H1 (cell line): ENCODE measurements around the gene ITPK1. TPM values are rescaled to one million over a fixed set of nuclear protein-coding genes. Genes with fewer than 3 reads are reported as not detected.

Experiments
- CTCF ChIA-PET: fragments of 300-600 bp; sonication (Branson Sonifier 250); formaldehyde crosslinking; loops from one replicate; lab custom pipeline; 2021; ENCODE audit not compliant: partially characterized antibody; lab: Charles Lee
- POLR2A ChIA-PET: fragments of 300-600 bp; sonication (Branson Sonifier 250); formaldehyde crosslinking; loops from one replicate; lab custom pipeline; 2021; ENCODE audit warnings: inconsistent platforms; ENCODE audit not compliant: partially characterized antibody; lab: Charles Lee
- DNase-seq, 2 experiments: peaks; one replicate each; pipeline versions ENCODE4 v3.0.0 to v3.0.0-alpha.2; 2010 to 2022; ENCODE audit warnings: low spot score in 2 of 2, low read depth in 1 of 2, mixed read lengths in 1 of 2
- FAIRE-seq: peaks from 2 replicates; lab custom pipeline; 2011; peaks lifted over from hg19 to GRCh38; lab: Jason Lieb, UNC
- H2AFZ ChIP-seq: 2 replicates; pipeline ENCODE4 v1.8.1; 2012; ENCODE audit warnings: low read length, inconsistent platforms
- H2AK5ac ChIP-seq: 2 replicates; pipeline ENCODE4 v1.6.1; 2013; ENCODE audit warnings: low read depth, low read length
- H2BK120ac ChIP-seq: replicated peaks from 2 replicates; pipeline ENCODE3; 2013; ENCODE audit warnings: low read depth, low read length, inconsistent platforms
- H2BK12ac ChIP-seq: 2 replicates; pipeline ENCODE4 v1.6.1; 2013; ENCODE audit warnings: low read depth, low read length
- H2BK15ac ChIP-seq: 2 replicates; pipeline ENCODE4 v1.6.1; 2013; ENCODE audit warnings: low read length
- H2BK20ac ChIP-seq: 2 replicates; pipeline ENCODE4 v1.6.1; 2013; ENCODE audit warnings: low read length
- H2BK5ac ChIP-seq: 2 replicates; pipeline ENCODE4 v1.6.1; 2013; ENCODE audit warnings: low read depth, low read length
- H3K14ac ChIP-seq: 2 replicates; pipeline ENCODE4 v1.6.1; 2013; ENCODE audit warnings: inconsistent platforms; ENCODE audit not compliant: insufficient read length
- H3K18ac ChIP-seq: 2 replicates; pipeline ENCODE4 v1.6.1; 2013; ENCODE audit warnings: low read length; ENCODE audit errors: extremely low read depth
- H3K23ac ChIP-seq: 2 replicates; pipeline ENCODE4 v1.6.1; 2013; ENCODE audit warnings: inconsistent platforms; ENCODE audit not compliant: insufficient read length
- H3K23me2 ChIP-seq: 2 replicates; pipeline ENCODE4 v1.6.1; 2013; ENCODE audit warnings: low read depth, low read length
- H3K27ac ChIP-seq: 2 replicates; pipeline ENCODE4 v1.6.1; 2011; ENCODE audit warnings: low read depth, low read length, inconsistent platforms
- H3K27me3 ChIP-seq, 4 experiments: replicated peaks in 1 of 4; 1 replicate in 1 of 4; 2 replicates in 3 of 4; pipeline versions ENCODE4 v1.6.1 to v1.8.1; 2011 to 2013; ENCODE audit warnings: low read length in 3 of 4, mild to moderate bottlenecking in 3 of 4, inconsistent platforms in 2 of 4, mixed read lengths in 2 of 4, moderate library complexity in 1 of 4; ENCODE audit not compliant: control insufficient read depth in 3 of 4, insufficient read depth in 3 of 4; ENCODE audit errors: extremely low read depth in 1 of 4
- H3K36me3 ChIP-seq, 4 experiments: 2 replicates each; pipeline versions ENCODE4 v1.6.1 to v1.8.1; 2011 to 2013; ENCODE audit warnings: mild to moderate bottlenecking in 4 of 4, low read length in 3 of 4, moderate library complexity in 2 of 4, control low read depth in 1 of 4, inconsistent platforms in 1 of 4; ENCODE audit not compliant: insufficient read depth in 4 of 4, control insufficient read depth in 2 of 4
- H3K4ac ChIP-seq: replicated peaks from 2 replicates; pipeline ENCODE3; 2013; ENCODE audit warnings: low read length, low read depth, mixed read lengths, inconsistent platforms; ENCODE audit not compliant: insufficient read length
- H3K4me1 ChIP-seq, 4 experiments: replicated peaks in 1 of 4; 1 replicate in 1 of 4; 2 replicates in 3 of 4; pipeline versions ENCODE4 v1.6.1 to v1.8.1; 2011 to 2013; ENCODE audit warnings: low read length in 3 of 4, inconsistent platforms in 2 of 4, mixed read lengths in 1 of 4; ENCODE audit not compliant: insufficient read depth in 4 of 4, control insufficient read depth in 3 of 4
- H3K4me2 ChIP-seq, 2 experiments: 2 replicates each; pipeline versions ENCODE4 v1.6.1 to v1.8.1; 2011 to 2013; ENCODE audit warnings: low read depth in 2 of 2, low read length in 2 of 2, control low read depth in 1 of 2, inconsistent platforms in 1 of 2, mild to moderate bottlenecking in 1 of 2; ENCODE audit not compliant: insufficient read depth in 1 of 2
- H3K4me3 ChIP-seq, 4 experiments: fragments of 200-600, 300-600 bp in 1 of 4; sonication (generic), shearing (Covaris generic), sonication (Bioruptor Twin) in 1 of 4; 2 replicates each; pipeline versions ENCODE4 v1.5.1 to v1.8.1; 2011 to 2016; ENCODE audit warnings: low read length in 4 of 4, low read depth in 3 of 4, control low read depth in 2 of 4, inconsistent platforms in 2 of 4, mild to moderate bottlenecking in 2 of 4, mixed read lengths in 1 of 4, moderate library complexity in 1 of 4; ENCODE audit not compliant: insufficient read depth in 2 of 4; ENCODE audit errors: extremely low read depth in 1 of 4
- H3K56ac ChIP-seq: replicated peaks from 2 replicates; pipeline ENCODE3; 2013; ENCODE audit warnings: low read depth, mild to moderate bottlenecking, mixed read lengths, low read length, inconsistent platforms; ENCODE audit not compliant: insufficient read length
- H3K79me1 ChIP-seq: 2 replicates; pipeline ENCODE4 v1.6.1; 2013; ENCODE audit warnings: low read depth, low read length, control low read depth
- H3K79me2 ChIP-seq, 2 experiments: 2 replicates each; pipeline versions ENCODE4 v1.6.1 to v1.8.1; 2012 to 2013; ENCODE audit warnings: low read length in 2 of 2, mild to moderate bottlenecking in 2 of 2, inconsistent platforms in 1 of 2; ENCODE audit not compliant: insufficient read depth in 2 of 2, control insufficient read depth in 1 of 2
- H3K9ac ChIP-seq, 4 experiments: replicated peaks in 1 of 4; 1 replicate in 1 of 4; 2 replicates in 3 of 4; pipeline versions ENCODE4 v1.6.1 to v1.8.1; 2011 to 2013; ENCODE audit warnings: low read depth in 3 of 4, low read length in 3 of 4, control low read depth in 2 of 4, mild to moderate bottlenecking in 2 of 4, moderate library complexity in 2 of 4, inconsistent platforms in 1 of 4; ENCODE audit errors: extremely low read depth in 1 of 4
- H3K9me3 ChIP-seq, 2 experiments: 2 replicates each; pipeline versions ENCODE4 v1.6.1 to v1.8.1; 2012 to 2013; ENCODE audit warnings: mild to moderate bottlenecking in 2 of 2, moderate library complexity in 2 of 2, control low read depth in 1 of 2, inconsistent platforms in 1 of 2, low read depth in 1 of 2, low read length in 1 of 2, mixed read lengths in 1 of 2; ENCODE audit not compliant: insufficient read depth in 2 of 2
- H4K20me1 ChIP-seq, 2 experiments: replicated peaks in 1 of 2; 2 replicates each; pipeline versions ENCODE3 to v1.8.1; 2011 to 2013; ENCODE audit warnings: inconsistent platforms in 2 of 2, low read length in 2 of 2, mild to moderate bottlenecking in 1 of 2; ENCODE audit not compliant: insufficient read depth in 2 of 2, control insufficient read depth in 1 of 2
- H4K5ac ChIP-seq: 2 replicates; pipeline ENCODE4 v1.6.1; 2013; ENCODE audit warnings: low read length, low read depth, mixed read lengths, inconsistent platforms; ENCODE audit not compliant: insufficient read length
- H4K8ac ChIP-seq: 2 replicates; pipeline ENCODE4 v1.8.0; 2013; ENCODE audit warnings: mild to moderate bottlenecking, moderate library complexity, low read length, inconsistent platforms; ENCODE audit not compliant: insufficient read depth; ENCODE audit errors: extremely low read depth
- H4K91ac ChIP-seq: replicated peaks from 2 replicates; pipeline ENCODE3; 2013; ENCODE audit warnings: low read length, mixed read lengths, inconsistent platforms; ENCODE audit not compliant: insufficient read length
- CEBPB ChIP-seq: IDR thresholded peaks from 2 replicates; pipeline ENCODE4 v1.6.1; 2012; ENCODE audit warnings: low read depth, low read length
- CREB1 ChIP-seq: IDR thresholded peaks from 2 replicates; pipeline ENCODE4 v1.6.1; 2012; ENCODE audit warnings: inconsistent platforms
- FOSL1 ChIP-seq: IDR thresholded peaks from 2 replicates; pipeline ENCODE4 v1.6.1; 2011; ENCODE audit warnings: mild to moderate bottlenecking, low read depth, low read length, moderate library complexity; ENCODE audit not compliant: insufficient read depth
- JUN ChIP-seq: IDR thresholded peaks from 2 replicates; pipeline ENCODE4 v1.6.1; 2011; ENCODE audit warnings: low read depth, mild to moderate bottlenecking, improper control_type of control experiment, low read length
- KDM5A ChIP-seq: fragments of 200-600 bp; IDR thresholded peaks from 2 replicates; pipeline ENCODE4 v1.7.1; 2012; ENCODE audit warnings: mild to moderate bottlenecking, low read length, inconsistent platforms, mixed read lengths
- POLR2AphosphoS5 ChIP-seq: IDR thresholded peaks from 2 replicates; pipeline ENCODE4 v1.6.1; 2011; ENCODE audit warnings: low read depth, low read length
- RFX5 ChIP-seq: IDR thresholded peaks from 2 replicates; pipeline ENCODE4 v1.6.1; 2011; ENCODE audit warnings: low read depth, low read length, improper control_type of control experiment, borderline replicate concordance
- SAP30 ChIP-seq: fragments of 300-600 bp; sonication (generic); IDR thresholded peaks from 2 replicates; pipeline ENCODE4 v1.7.1; 2012; ENCODE audit warnings: low read length, moderate library complexity, mild to moderate bottlenecking, inconsistent platforms; ENCODE audit not compliant: insufficient read depth, insufficient replicate concordance
- SIRT6 ChIP-seq: IDR thresholded peaks from one replicate; pipeline ENCODE4 v1.7.1; 2012; ENCODE audit warnings: low read length, inconsistent platforms
- SIX5 ChIP-seq: IDR thresholded peaks from 2 replicates; pipeline ENCODE4 v1.6.1; 2011; ENCODE audit warnings: mild to moderate bottlenecking, low read depth, low read length
- SP4 ChIP-seq: IDR thresholded peaks from 2 replicates; pipeline ENCODE4 v1.6.1; 2012; ENCODE audit warnings: low read length, inconsistent platforms
- TEAD4 ChIP-seq: IDR thresholded peaks from 2 replicates; pipeline ENCODE4 v1.6.1; 2012; ENCODE audit warnings: low read depth, low read length, inconsistent platforms, mixed read lengths
- WGBS, 2 experiments: shearing (Covaris generic) in 1 of 2; methylation state at CpG; one replicate each; pipeline versions ENCODE4 v1.1.6 to v1.1.7; 2013 to 2015; ENCODE audit warnings: low lambda C conversion rate in 2 of 2, mixed read lengths in 2 of 2, inconsistent platforms in 1 of 2, low coverage in 1 of 2, missing lambda C conversion rate in 1 of 2; ENCODE audit not compliant: insufficient replicate concordance in 2 of 2, insufficient coverage in 1 of 2, insufficient read length in 1 of 2; ENCODE audit errors: extremely low coverage in 1 of 2, missing lambda C conversion rate in 1 of 2; 5-methylcytosine and 5-hydroxymethylcytosine counted together
- polyA plus RNA-seq, 7 experiments: library from polyadenylated mRNA; depleted of rRNA in 3 of 7; stranded (reverse) in 5 of 7; unstranded in 2 of 7; fragments of >200 nt in 5 of 7; fragments of 200-250 nt in 2 of 7; gene quantifications; 1 replicate in 5 of 7; 2 replicates in 1 of 7; 4 replicates in 1 of 7; pipeline versions ENCODE4 v1.2.1 to v1.2.3, GENCODE V29; 2011 to 2013; ENCODE audit warnings: missing spikeins in 2 of 7, mixed read lengths in 2 of 7
- total RNA-seq: library from RNA; stranded (reverse); fragmentation: NEBNext Ultra II Directional; extraction: Animal tissue kit (Norgen Biotek cat#: 25700); gene quantifications from 2 replicates; pipeline ENCODE4 v1.2.1, GENCODE V29; 2021

Gene ITPK1
- total and polyA plus RNA-seq, 2 of the 8 experiments (the other 6 are each of a cell fraction or from before 2014, with no cell fraction given), result 108 to 143 TPM

GRCh38 chr14:93092606-93093556 is 22.8 kb downstream of the ITPK1 start:
- Histone ChIP-seq H2BK15ac (no peak overlapping the region), H3K18ac (no peak overlapping the region; the same call in 1 of the 2 replicates), H3K14ac (no peak overlapping the region), H2BK120ac (no peak overlapping the region), H4K5ac (no peak overlapping the region), H3K23ac (no peak overlapping the region), H2BK12ac (no peak overlapping the region), H2BK20ac (no peak overlapping the region), H2AFZ (no peak overlapping the region), H3K9me3 (no peaks in the 10 kb centered on the region), H4K91ac (no peak overlapping the region), H2BK5ac (0 out of 2 replicates have a peak overlapping the region, but pooled peaks have one; percentile 35), H3K23me2 (no peaks in the 10 kb centered on the region), H3K4me2 (no peak overlapping the region), H3K56ac (no peak overlapping the region), H3K79me1 (peaks cover 51% of the 10 kb centered on the region), H3K9ac (no peak overlapping the region), H2AK5ac (0 out of 2 replicates have a peak overlapping the region, but pooled peaks have one; percentile 53), H3K4me3 (no peak overlapping the region), H4K8ac (peak overlapping the region; percentile 53; the same call in 1 of the 2 replicates), H3K4me1 (peaks cover 0 to 16% (median 2%) of the 10 kb centered on the region in 4 experiments; a peak in 6 of 7 replicates), H3K79me2 (peaks cover 0 to 98% of the 10 kb centered on the region in 2 experiments; a peak in 2 of 4 replicates), H4K20me1 (peaks cover 38 to 49% of the 10 kb centered on the region in 2 experiments), H3K4ac (no peak overlapping the region), H3K27me3 (no peaks in the 10 kb centered on the region), H3K27ac (no peak overlapping the region), H3K36me3 (no peaks in the 10 kb centered on the region)
- 84% methylated on average over 20 of the region's 24 CpGs; no CpG with 5 or more reads in 1 of the 2 experiments for WGBS, 2 experiments
- no peak for FAIRE-seq
- ChIA-PET POLR2A (no interaction called here), CTCF (interaction anchor here (1.0 to 13.8 kb wide), 4 partner anchors 14 to 43 kb away, joined by 3 to 128 read pairs (median 41); no protein-coding TSS in a partner anchor)
- DNase-seq, result no peak
- TF ChIP-seq SIX5 (no peak), TEAD4 (no peak), SAP30 (no peak), SIRT6 (no peak), SP4 (no peak), JUN (no peak), CREB1 (no peak), KDM5A (no peak), RFX5 (no peak), FOSL1 (no peak), CEBPB (no peak), POLR2AphosphoS5 (no peak)
